ENCODE measurements around the gene ABCA7.

ABCA7 gene

DNA sequence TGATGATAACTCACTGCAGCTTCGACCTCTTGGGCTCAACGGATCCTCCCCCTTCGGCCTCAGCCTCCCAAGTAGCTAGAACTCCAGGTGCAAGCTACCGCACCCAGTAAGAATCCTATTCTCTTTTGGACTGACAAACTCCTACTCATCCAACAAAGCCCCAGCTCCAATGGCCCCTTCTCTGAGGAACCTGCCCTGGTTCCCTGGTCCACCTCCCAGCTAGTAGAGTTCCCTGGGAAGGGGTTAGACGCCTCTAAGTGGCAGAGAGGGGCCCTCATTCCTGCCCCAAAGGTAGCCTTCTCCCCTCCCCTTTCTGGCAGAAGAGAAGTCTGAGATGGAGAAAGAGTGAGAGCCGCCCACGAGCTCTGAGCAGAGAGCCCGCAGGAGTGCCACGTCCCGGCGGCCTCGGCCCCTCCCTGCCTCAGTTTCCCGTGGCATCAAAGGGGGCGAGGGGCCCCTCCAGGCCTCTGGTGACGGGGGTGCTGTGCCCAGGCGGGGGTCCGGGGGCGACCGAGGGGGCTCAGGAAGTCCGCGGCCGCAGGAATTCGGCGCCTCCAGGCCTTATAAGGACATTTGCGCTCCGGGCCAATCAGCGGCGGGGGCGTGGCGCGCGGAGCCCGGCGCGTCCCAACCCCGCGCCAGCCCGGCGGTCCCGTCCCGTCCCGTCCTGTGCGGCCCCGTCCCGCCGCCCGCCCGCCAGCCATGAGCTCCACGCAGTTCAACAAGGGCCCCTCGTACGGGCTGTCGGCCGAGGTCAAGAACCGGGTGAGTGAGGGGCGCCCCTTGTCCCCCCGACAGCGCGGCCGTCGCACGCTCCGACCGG lies 13.7 kb upstream of the ABCA7 start, which contains the start of gene CNN2:
Gene CNN2, plus strand, starts transcription at position 649 of the 823 bp plus-strand sequence. Its CDS starts 54 bp downstream, at position 703.
- H3K4me3 ChIP-seq (ENCODE audit: low read length) = peak within 1 kb of the TSS; percentile 97
- TF ChIP-seq, protein P1, sequence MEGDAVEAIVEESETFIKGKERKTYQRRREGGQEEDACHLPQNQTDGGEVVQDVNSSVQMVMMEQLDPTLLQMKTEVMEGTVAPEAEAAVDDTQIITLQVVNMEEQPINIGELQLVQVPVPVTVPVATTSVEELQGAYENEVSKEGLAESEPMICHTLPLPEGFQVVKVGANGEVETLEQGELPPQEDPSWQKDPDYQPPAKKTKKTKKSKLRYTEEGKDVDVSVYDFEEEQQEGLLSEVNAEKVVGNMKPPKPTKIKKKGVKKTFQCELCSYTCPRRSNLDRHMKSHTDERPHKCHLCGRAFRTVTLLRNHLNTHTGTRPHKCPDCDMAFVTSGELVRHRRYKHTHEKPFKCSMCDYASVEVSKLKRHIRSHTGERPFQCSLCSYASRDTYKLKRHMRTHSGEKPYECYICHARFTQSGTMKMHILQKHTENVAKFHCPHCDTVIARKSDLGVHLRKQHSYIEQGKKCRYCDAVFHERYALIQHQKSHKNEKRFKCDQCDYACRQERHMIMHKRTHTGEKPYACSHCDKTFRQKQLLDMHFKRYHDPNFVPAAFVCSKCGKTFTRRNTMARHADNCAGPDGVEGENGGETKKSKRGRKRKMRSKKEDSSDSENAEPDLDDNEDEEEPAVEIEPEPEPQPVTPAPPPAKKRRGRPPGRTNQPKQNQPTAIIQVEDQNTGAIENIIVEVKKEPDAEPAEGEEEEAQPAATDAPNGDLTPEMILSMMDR (IDR thresholded peaks at IDR 0.05; ENCODE audit: insufficient read depth, low read depth, low read length, missing control alignments) = no peak
- DNase-seq (ENCODE audit: low read depth) = peak; percentile 81

DNA sequence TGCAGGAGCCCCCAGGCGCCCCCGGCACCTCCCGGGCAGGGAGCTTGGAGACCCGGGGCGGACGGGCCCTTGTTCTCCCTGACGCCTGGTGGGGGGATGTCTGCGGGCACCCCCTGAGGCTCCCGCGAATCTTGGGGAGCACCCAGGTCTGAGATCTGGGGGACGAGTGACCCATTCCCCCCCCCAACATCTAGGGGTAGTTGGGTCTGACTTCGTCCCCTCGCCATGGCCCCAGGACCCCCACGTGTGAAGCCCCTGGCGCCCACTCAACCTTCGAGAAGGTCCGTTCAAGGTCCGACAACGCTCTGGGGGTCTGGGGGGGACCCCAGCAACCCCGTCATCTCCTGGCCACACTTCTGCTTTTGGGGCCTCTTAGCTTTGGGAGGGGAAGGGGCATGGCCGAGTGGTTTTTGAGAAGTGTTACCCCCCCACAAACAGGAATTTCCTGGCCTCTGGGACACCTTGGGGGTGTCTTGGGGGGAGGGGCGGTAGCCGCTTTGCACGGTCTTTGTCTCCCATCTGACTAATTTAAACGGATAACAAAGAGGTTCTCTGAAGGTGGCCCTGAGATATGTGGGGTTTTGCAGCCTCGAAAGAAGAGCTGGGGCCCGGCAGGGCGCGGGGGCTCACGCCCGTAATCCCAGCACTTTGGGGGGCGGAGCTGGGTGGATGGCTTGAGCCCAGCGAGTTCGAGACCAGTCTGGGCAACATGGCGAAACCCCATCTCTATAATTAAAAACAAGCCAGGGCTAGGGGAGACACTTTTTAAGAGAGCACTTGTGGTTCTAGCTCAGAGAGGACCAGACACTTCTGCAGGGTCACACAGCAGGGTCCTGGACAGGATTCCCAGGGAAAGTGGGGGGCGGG lies 12.9 kb upstream of the ABCA7 start:
- TF ChIP-seq, protein P1 (IDR thresholded peaks at IDR 0.05; ENCODE audit: insufficient read depth, low read depth, low read length, missing control alignments) = no peak
- H3K4me3 ChIP-seq (ENCODE audit: low read length) = peak overlapping the region; percentile 97
- DNase-seq (ENCODE audit: low read depth) = peak; percentile 29

DNA sequence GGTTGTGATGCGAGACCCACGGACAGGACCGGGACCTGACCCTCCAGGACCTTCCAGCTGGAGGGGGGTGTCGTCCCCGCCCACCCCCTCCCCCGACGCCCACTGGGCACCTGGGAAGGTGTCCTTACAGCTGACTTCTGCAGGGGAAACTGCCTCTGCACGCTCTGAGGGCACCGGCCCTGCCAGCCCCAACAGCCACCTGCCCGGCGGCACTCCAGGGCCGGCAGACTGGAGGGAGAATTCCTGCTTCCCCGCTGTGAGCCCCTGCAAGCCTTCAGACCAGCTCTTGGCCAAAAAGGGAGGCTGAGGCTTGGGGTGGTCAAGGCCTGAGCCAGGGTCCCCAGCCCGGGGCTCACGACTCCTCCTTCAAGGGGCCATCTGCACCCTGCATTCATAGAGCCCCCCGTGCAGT lies 12.3 kb upstream of the ABCA7 start:
- H3K4me3 ChIP-seq (ENCODE audit: low read length) = peak overlapping the region; percentile 97
- TF ChIP-seq, protein P1 (IDR thresholded peaks at IDR 0.05; ENCODE audit: insufficient read depth, low read depth, low read length, missing control alignments) = no peak
- peak; percentile 49 for DNase-seq (ENCODE audit: low read depth)

DNA sequence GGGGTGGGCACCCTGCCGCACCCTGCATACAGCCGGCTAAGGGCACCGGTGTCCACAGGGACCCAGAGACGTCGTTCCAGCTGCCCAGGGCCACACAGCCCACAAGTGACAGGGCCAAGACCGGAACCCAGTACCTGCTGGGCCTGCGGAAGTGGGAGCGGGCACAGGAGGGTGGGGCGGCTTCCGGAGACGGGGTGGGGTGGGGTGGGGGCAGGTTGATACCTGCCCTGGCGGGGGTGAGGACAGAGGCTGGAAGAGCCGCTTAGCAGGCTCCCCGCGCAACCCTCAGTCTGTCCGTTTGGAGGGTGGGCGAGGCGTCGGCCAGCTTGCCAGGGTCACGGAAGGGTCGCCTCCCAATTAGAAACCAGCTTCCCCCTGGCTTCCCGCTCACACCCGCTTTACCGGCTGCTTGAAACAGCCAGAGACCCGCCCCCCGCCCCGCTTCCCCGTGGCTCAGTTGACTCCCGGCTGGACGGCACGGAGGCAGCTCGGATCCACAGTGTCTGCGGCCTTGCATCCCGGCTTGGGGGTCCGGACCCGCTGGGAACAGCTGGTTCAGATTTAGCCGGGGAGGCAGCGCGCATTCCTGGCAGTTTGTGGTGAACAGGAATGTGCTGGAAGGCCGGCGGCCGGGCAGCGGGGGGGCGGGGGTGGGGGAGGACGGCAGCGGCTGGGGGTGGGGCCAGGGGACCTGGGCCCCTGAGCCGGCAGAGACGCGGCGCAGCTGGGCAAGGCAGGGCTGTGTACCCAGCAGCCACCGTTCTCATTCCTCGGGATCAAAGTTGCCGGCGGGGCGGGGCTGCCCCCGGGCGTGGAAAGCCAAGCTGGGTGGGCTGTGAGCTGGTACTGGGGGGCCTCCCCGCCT lies 11.6 kb upstream of the ABCA7 start:
- H3K4me3 ChIP-seq (ENCODE audit: low read length) = peak overlapping the region; percentile 97
- peak; percentile 92 for DNase-seq (ENCODE audit: low read depth)
- TF ChIP-seq, protein P1 (IDR thresholded peaks at IDR 0.05; ENCODE audit: insufficient read depth, low read depth, low read length, missing control alignments) = no peak

DNA sequence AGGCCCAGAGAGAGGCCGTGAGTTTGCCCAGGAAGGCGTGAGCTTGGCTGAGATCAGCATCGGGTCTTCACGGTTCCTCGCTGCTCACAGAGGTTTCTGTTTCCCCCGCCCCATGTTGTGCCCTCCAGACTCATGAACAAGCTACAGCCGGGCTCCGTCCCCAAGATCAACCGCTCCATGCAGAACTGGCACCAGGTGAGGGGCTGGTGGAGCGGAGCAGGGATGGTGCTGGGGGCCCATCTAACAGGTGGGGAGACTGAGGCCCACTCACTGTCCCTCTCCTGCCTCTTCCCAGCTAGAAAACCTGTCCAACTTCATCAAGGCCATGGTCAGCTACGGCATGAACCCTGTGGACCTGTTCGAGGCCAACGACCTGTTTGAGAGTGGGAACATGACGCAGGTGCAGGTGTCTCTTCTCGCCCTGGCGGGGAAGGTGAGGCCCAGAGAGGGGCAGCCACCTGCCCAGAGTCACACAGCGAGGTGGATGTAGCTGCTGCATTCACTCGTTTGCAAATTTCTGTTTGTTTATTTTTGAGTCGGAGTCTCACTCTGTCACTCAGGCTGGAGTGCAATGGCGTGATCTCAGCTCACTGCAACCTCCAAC lies 7.5 kb upstream of the ABCA7 start:
- no peak for DNase-seq (ENCODE audit: low read depth)
- no peak overlapping the region for H3K4me3 ChIP-seq (ENCODE audit: low read length)
- TF ChIP-seq, protein P1 (IDR thresholded peaks at IDR 0.05; ENCODE audit: insufficient read depth, low read depth, low read length, missing control alignments) = no peak
